GM21423 (cell line): ENCODE measurements around the gene HDAC10.

Experiments used
- ATAC-seq: cut with Tn5 transposase; IDR thresholded peaks from one replicate; pipeline ENCODE4 v1.9.1; 2021; ENCODE audit warnings: mild to moderate bottlenecking, moderate library complexity; ENCODE audit not compliant: unreplicated experiment

The HDAC10 gene

DNA sequence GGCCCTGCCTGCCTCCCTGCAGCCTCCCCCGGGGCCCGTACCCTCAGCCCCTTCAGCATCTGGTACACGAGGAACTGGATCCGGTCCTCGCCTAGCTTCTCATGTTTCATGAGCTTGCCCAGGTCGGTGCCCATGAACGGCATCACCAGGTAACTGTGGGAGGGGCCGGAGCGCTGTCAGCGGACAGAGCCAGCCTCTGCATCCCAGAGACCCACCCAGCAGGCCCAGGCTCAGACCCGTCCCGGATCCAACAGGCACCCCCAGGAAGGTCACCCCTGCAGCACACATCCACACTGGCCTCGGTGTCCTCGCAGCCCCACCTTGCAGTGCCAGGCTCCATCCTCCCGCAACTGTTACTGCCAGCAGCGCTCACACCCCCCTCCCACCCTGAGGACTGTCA lies 6.0 kb upstream of the HDAC10 start:
- ATAC-seq = no peak

DNA sequence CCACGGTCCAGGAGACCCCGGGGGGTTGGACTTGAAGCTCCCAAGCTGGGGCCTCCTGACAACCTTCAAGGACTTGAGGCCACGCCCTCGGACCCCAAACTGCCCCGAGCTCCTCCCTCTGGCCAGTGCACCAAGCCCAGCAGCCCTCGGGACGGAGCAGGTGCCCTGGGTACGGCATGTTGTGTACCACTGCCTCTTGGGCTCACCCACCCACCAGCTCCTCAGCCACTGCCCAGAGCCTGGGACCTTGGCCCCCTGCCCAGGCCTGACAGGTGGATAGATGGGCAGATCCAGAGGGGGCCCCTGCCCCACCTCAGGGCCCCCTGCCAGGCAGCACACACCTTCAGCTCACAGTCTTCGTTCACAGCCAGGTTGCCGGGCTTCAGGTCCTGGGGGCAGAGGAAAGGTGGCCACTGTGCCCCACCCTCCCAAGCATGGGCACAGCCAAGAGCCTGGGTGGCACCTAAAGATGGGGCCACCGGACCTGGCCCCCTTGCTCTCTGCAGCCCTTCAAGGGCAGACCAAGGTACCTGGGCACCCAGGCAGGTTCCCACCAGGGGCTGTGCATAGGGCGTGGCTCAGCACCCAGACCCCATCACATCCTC lies 5.3 kb upstream of the HDAC10 start:
- no peak for ATAC-seq

DNA sequence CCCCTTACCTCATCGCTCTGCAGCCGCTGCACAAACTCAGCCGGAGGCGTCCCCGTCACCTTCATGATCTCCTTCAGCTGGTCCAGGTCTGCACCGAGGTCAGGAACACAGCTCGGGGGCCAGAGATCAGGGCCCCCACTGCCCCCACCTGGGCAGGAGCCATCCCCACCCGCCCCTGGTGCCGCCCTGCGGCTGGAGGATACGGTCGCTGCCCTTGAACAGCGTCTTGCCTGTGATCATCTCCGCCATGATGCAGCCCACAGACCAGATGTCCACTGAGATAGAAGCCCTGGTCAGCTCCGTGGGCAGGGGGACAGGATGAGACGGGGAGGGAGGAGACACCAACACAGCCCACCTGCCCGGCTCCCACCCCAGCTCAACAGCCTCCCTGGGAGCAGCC lies 4.5 kb upstream of the HDAC10 start:
- ATAC-seq = no peak

DNA sequence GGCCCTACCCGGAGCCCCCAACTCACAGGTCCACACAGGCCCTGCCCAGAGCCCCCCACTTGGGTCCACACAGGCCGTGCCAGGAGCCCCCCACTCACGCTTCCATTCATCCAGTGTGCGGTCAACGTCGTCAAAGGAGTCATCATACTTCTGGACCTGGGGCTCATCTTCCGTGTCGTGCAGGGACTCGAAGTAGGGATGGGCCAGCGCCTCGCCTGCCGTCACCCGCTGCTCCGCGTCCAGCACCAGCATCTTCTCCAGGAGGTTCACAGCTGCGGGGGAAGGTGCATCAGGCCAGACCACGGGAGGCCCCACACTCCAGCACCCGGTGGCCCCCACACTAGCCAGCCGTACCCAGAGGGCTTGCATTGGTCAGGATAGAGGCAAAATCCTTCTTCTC lies 4.0 kb upstream of the HDAC10 start:
- no peak for ATAC-seq

DNA sequence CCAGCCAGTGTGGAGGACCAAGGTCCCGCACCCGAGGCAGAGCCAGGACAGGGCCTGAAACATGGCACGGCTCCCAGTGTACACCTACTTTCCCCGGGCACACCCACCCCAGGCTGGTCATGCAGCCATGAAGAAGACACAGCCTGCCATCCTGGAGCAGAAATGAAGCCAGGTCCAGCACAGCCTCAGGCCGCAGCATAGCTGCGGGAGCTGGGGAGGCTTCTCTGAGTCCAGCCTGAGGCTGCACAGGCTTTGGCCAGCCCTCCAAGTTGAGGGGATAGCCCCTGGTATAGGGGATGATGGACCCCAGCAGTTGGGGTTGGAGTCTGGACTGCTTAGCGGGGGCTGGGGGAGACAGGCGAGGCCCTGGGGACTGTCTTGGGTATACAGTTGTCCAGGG lies 2.9 kb upstream of the HDAC10 start:
- ATAC-seq = no peak

DNA sequence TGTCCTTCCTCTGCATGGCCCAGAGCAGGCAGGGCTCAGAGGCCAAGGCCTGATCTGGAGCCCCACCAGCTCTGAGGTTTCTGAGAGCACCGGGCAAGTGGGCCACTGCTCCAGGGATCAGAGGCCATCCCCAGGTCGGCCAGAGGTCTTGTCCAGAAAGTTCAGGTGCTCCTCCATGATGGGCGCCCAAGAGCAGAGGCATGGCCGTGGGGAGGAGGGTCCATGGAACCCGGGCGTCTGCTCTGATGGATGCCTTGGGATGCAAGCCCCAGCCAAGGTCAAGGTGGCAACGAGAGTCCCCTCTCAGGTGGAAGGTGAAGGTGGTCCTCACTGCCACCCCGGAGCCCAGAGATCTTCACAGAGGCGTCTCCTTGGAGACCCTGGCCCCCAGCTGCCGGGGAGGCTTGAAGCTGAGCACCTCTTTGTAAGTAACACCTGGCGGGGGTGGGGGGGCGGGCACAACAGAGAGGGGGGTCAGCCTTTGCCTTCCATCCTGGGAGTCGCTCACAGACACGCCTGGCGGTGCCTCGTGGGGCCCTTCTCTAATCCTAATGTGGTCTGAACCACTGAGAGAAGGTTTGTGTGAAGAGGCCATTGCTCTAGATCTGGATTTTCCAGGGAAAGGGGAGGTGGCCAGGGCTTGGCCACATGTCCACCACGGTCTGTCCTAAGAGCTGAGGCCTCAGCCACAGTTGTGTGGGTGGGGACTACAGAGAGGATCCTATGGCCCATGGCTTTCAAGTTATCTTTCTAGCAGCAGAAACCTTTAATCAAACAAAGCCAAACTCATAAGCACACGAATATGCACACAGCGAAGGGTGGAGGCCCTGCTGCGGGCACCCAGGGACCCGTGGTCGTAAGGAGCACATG lies 2.2 kb upstream of the HDAC10 start:
- no peak for ATAC-seq

DNA sequence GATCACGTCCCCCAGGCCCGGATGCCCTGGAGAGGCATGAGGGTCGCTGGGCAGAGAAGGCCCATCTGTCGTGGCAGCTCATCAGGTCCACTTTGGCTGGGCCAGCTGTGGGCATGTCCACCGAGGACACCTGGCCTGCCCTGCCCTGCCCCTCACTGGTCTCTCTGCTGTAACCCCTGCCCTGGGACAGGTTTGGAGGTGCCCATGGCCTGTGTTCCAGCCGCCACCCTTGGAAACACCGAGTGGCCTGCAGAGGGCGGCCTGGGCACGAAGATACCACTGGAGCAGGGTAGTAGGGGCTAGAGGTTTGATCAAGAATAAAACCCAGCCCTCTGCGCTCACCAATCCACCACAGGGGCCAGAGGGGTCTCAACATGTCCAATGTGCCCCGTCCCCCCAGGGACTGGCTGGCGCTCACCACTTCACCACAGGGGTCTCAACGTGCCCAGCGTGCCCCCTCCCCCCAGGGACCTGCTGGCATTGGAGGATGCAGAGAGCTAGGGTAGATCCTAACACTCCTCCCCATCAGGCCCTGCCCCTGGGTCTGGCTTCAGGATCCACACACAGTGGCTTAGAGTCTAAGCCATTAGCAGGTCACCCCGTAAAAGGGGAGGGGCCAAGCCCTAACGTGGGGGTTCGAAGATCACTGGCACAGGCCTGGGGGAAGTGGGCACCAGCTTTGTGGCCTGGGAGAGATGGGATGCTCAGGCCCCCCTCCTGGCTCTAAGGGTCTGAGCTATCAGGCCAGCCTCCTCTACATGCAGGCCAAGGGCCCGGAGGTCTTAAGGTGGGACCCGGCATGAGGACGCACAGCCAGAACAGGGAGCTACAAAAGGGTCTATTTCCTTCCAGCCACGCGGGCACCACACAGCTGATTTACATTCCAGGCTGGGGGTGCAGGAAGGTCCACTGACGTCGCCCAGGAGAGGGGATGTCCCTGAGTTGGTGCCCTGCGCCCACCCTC lies 1.3 kb upstream of the HDAC10 start:
- no peak for ATAC-seq

DNA sequence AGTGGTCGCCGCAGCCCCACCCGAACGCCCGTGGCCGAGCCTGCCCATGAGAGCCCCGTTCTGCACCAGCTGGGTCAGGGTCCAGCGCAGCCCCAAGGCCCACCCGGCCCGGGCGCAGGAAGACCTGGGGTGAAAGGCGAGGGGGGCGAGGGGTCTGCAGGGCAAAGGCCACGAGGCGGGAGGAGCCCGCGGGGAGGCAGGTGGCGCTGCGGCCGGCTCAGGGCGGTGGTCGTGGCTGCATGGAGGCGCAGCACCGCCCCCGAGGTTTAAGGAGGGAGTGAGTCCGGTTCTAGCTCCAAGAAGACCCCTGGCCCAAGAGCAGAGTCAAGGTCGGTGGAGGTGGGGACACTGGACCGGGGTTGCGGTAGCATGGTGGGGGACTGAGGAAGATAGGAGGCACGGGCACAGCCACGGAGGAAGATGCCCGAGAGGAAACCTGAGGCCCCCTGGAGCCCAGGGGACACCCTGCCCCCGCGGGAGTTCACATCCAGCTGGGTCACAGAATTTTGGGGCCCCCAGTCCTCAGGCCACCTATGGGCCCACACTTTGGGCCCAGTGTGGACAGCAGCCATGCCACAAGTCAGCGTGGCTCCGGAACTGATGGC lies 514 bp upstream of the HDAC10 start:
- ATAC-seq = no peak

DNA sequence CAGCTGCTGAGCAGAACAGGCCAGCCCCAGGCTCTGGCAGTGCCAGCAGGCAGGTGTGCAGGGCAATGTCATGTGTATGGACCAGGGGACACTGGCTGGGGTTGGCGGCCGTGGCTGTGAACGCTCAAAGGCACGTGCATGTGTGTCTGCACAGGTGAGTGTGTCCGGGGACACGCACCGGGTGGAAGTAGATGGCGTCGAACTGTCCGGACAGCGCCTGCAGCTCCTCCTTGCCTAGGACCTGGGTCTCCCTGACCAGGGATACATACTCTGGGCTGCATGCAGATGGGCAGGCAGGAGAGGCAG lies 863 bp downstream of the HDAC10 start:
- ATAC-seq = no peak

DNA sequence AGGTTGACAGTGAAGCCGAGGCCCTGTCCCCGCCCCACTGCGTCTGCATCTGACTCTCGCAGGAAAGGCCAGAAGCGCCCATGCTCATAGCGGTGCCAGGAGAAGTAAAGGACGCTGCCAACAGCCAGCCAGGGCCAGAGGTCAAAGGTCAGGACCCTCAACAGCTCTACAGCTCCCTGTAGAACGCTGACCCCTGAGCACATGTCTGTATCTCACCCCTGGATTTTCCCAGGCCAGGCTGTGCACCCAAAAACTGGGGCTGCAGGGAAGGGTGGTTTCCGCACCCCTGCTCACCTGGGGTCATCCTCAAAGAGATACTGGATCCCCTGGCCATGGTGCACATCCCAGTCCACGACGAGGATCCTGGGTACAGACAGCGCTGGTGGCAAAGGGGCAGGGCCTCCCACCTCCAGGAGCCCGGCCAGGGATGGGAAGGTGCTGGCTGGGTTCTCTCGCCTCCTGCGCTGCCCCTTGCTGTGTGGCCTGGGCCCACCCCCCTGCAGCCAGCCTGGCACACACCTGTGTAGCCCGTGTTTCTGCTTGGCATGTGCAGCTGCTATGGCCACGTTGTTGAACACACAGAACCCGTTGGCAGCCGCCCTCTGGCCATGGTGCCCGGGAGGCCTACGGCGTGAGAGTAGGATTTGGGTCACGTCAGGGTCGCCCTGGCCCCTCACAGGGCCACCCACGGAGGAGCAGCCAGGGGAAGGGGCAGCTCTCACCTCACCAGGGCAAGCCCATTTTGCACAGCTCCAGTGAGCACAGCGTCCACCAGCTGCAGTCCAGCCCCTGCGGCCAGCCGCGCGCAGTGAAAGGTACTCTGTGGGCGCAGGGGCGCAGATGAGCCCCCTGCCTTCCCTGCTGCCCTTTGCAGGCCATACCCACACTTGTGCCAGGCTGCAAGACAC lies 1.5 kb downstream of the HDAC10 start:
- no peak for ATAC-seq

DNA sequence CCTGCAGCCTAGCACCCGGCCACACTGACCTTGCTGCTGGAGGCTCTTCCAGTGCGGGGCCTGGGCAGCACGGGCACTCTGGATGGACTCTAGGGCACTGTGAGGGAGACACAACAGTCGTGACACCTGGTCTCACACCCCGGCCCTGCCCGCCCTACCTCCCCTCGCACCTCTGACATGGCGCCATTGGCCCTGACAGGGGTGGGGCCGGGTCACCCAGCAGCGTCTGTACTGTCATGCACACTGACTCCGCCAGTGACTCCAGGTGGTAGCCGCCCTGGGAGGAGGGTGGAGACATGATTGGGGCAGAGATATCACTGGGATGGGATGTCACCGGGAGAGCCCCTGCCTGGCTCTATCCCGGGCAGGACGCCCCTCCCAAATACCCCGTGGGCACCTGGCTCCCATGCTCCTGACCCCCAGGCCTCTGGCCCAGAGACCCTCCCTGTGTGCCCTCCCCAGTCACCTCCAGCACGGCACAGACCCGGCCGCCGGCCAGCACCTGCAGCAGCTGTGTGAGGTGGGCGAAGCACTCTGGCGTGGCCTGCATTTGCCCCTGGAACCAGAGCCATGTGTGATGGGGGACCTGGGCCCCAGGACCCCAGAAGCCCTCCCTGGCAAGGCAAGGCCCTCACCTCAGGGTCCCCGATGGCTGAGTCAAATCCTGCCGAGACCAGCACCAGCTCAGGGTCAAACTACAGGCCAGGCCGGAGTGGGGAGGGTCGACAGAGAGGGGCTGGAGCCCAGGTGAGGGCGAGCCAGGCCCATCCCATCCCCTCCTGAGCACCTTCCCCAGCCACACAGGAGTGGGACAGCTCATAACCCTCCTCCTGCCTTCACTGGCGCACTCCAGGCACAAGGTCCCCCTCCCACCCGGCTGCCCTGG lies 2.6 kb downstream of the HDAC10 start:
- no peak for ATAC-seq

DNA sequence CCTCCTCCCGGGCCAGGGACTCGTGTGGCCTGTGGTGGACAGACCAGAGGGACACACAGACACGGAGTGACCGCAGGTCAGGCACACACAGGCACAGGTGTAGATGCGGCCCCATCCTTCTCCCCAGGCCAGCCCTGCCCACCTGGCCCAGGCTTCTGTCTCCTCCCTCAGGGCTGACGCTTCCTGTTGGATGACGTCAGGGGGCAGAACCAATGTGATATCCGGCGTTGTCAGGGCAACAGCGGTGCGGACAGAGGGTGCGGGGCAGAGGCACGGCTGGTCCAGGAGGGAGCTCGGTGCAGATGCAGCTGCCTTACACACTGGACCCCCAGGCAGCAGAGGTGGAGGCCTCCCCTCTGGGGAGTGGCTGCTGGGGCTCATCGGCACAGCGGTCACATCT lies 3.3 kb downstream of the HDAC10 start:
- no peak for ATAC-seq

DNA sequence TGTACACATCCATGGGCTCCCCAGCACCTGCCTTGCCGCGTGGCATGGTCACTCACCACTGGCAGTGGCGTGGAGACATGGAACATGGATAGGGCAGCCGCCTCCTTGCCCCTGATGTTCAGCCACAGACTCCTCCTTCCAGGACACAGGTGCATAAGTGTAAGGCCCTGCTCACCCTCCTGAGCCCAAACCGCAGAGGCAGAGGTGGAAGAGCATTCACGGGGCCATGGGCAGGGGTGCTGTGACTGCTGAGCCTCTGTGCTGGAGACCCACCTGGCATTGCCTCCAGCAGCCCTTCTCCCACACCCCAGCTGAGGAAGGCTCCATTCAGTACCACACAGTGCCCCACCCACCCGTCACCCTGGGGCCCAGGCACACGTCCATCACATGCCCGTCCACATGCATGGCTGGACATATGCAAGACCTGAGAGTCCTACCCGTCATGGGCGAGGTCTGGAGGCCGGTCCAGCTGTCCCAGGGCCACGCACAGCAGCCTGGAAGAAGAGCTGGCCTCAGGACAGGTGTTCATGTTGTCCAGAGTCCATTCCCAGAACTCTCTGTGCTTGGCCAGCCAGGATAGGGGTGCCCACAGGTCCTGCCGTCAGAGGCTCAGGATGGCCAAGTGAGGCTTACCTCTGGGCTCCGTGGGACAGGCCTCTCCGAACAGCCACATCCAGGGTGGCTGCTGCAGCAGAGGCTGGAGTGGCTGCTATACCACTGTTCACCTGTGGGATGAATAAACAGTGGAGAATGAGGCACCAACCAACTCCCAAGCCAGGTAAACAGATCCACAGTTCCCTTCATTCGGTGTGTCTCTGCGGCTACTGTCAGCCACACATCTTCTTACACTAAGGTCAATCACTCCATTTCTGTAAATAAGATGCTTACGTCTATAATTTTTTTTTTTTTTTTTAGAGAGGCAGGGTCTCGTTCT lies 4.6 kb downstream of the HDAC10 start:
- no peak for ATAC-seq

DNA sequence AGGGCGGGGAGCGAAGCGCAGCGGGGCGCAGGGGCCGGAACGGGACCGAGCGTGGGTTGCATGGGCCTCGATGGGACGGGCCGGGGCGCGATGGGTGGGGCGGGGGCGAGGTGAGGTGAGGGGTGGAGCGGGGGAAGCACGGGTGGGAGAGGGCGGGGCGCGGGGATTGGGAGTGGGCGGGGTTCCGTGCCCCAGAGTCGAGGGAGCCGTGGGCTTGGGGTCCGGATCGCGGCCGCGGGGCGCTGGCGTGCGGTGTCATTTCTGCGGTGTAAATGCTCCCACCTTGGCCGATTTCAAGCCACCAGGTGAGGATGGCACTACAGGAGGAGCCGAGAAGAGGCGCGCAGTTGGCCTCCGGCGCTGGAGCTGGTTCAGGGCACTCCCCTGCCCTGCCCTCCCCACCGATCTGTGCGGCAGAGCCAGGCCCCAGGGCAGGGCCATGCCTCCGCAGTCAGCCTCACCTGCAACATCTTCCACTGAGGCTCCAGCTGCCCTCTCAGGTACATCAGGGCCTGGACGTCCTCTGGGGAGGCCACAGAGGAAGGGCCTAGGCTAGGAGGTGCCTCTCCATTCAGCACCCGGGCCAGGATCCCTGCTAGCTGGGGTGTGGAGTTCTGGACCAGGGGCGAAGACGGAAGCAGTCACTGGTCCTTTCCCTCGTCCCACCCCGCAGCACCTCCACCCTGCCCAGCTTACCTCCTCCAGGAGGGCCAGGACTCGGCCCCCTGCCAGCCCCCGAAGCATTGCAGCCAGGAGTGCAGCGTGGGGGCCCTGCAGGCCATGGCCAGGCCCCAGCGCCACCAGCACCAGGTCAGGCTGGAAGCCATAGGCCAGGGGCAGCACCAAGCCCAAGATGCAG lies 5.6 kb downstream of the HDAC10 start:
- no peak for ATAC-seq

DNA sequence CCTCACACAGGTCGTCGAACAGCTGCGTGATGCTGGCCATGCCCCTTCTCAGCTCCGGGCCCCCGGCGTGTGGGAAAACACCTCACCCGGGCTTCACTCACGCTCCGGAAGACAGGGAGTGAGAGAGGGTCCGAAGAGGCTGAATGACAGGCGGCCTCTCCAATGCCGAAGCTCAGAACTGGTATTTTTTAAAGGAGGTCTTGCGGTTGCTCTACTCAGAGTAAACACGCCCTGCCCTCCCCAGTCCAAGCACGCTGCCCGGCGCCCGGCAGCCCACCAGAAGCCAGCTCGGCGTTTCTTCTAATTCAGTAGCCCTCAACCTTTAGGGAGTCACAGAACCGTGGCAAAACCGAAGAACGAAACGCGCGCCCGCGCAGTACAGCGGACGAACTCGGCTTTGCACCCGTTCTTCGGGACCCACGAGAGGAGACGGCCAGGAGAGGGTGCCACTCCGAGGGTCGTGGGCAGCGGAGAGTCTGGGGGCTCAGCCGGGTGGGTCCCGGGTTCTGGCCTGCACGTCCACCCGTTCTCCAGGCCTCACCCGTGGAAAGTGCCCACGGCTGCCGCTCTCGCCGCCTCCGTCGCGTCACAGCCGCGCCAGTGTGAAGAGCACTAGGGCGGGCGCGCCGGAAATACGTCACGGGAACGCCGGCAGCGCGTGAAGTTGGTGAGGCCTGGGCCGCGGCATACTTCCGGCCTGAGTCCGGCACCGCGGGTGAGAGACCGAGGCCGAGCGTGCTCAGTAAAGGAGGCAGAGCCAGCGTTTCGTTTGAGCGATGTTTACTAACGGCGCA lies 6.4 kb downstream of the HDAC10 start, which contains the start of gene TUBGCP6:
Gene TUBGCP6 (minus strand): TSS at position 604 of the 794 bp plus-strand sequence. CDS start 564 bp downstream, at position 40.
- peak; percentile 78 for ATAC-seq

DNA sequence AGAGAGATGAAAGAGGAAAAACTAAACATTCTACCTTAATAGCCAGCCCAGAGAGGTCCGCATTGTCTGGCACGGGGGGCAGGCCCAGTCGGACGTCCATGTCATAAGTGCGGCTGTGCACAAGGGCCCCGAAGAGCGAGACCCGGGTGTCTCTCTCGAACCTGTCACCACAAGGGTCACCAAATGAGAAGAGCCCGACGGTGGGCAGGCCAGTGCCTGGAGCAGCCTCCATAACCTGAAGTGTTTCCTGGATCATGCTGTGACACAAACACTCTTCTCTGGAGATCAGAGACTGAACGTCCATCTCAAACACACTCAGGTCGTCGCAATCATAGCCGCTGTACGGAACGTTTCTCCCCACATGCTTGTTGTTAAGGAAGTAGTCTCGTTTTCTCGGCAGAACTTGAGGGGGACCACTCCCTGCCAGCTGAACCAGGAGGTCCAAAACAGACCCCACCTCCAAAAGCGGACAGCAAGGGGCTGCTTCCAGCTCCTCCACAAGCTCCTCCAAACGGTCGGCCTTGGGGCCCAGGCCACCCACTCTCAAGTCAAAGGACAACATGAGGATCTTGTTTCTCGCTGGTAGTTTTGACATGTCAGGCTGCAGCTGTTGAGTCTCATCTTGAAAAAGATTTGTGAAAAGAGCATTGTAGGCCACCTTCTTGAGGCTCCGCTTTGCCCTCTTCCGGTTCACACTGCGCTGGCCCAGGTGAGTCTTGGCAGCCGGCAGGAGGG lies 7.2 kb downstream of the HDAC10 start:
- peak; percentile 2 for ATAC-seq
